Caco-2 (cell line): ENCODE data around the gene BMP4. TPM values are rescaled to one million over a fixed set of nuclear protein-coding genes. Genes with fewer than 3 reads are reported as not detected.

Experiments used
- BruUV-seq: library from RNA; stranded (reverse); fragments of 400-500 nt; replicated peaks from 2 replicates; lab custom pipeline; 2021; lab: Mats Ljungman, UMichigan
- CTCF ChIA-PET: fragments of 300-600 bp; sonication (Branson Sonifier 250); formaldehyde crosslinking; loops from one replicate; lab custom pipeline; 2022; ENCODE audit warnings: antibody characterized with exemption; lab: Charles Lee
- POLR2A ChIA-PET: fragments of 300-600 bp; sonication (Branson Sonifier 250); formaldehyde crosslinking; loops from one replicate; lab custom pipeline; 2022; ENCODE audit warnings: antibody characterized with exemption; lab: Charles Lee
- DNase-seq, 2 experiments: peaks; one replicate each; pipeline versions ENCODE4 v3.0.0 to v3.0.0-alpha.2; 2020 to 2022
- H3K27me3 ChIP-seq: replicated peaks from 2 replicates; pipeline ENCODE4 v1.6.0; 2011; ENCODE audit warnings: low read length; ENCODE audit not compliant: control insufficient read depth, insufficient read depth
- H3K36me3 ChIP-seq: 2 replicates; pipeline ENCODE4 v1.5.1; 2011; ENCODE audit warnings: low read length; ENCODE audit not compliant: control insufficient read depth, insufficient read depth
- H3K4me1 ChIP-seq: fragments of 250-450 bp; sonication (Bioruptor Pico); 2 replicates; pipeline ENCODE4 v1.5.1; 2020; ENCODE audit warnings: mild to moderate bottlenecking
- H3K4me3 ChIP-seq: 2 replicates; pipeline ENCODE4 v1.5.1; 2011; ENCODE audit warnings: low read depth, mild to moderate bottlenecking, control low read depth, low read length
- H3K9me3 ChIP-seq: fragments of 250-450 bp; sonication (Bioruptor Pico); 2 replicates; pipeline ENCODE4 v1.5.1; 2020; ENCODE audit warnings: mild to moderate bottlenecking, moderate library complexity
- H3K27ac Mint-ChIP-seq: one replicate; pipeline ENCODE4 v1.8.0; 2022; ENCODE audit warnings: mixed read lengths; ENCODE audit not compliant: unreplicated experiment
- H3K27me3 Mint-ChIP-seq: one replicate; pipeline ENCODE4 v1.8.0; 2022; ENCODE audit warnings: mixed read lengths; ENCODE audit not compliant: insufficient read depth, unreplicated experiment
- H3K36me3 Mint-ChIP-seq: one replicate; pipeline ENCODE4 v1.8.0; 2022; ENCODE audit warnings: mild to moderate bottlenecking, mixed read lengths; ENCODE audit not compliant: insufficient read depth, unreplicated experiment
- H3K4me1 Mint-ChIP-seq: one replicate; pipeline ENCODE4 v1.8.0; 2022; ENCODE audit warnings: low read depth, mixed read lengths; ENCODE audit not compliant: unreplicated experiment
- H3K4me3 Mint-ChIP-seq: one replicate; pipeline ENCODE4 v1.8.0; 2022; ENCODE audit warnings: mild to moderate bottlenecking, moderate library complexity, mixed read lengths; ENCODE audit not compliant: unreplicated experiment
- H3K9me3 Mint-ChIP-seq: one replicate; pipeline ENCODE4 v1.8.0; 2022; ENCODE audit warnings: mixed read lengths; ENCODE audit not compliant: unreplicated experiment
- intact Hi-C: fragments of 100-400 bp; cut with micrococcal nuclease; formaldehyde crosslinking; loops from one replicate; pipeline ENCODE4 v1.10.0; 2022; ENCODE audit not compliant: unreplicated experiment
- total RNA-seq: library from RNA; stranded (reverse); gene quantifications from 2 replicates; pipeline ENCODE4 v1.2.3, GENCODE V29; 2022
- TF ChIP-seq, protein P1 (sequence below), 2 experiments: fragments of 200-600 bp in 1 of 2; IDR thresholded peaks; 1 replicate in 1 of 2; 2 replicates in 1 of 2; pipeline versions ENCODE4 v1.5.1 to v1.8.0; 2011 to 2022; ENCODE audit warnings: antibody characterized with exemption in 1 of 2, control low read depth in 1 of 2, inconsistent platforms in 1 of 2, low read depth in 1 of 2, low read length in 1 of 2, mild to moderate bottlenecking in 1 of 2, moderate library complexity in 1 of 2; ENCODE audit not compliant: insufficient read depth in 1 of 2, severe bottlenecking in 1 of 2, unreplicated experiment in 1 of 2

BMP4 gene
- total RNA-seq, 1 experiment from 2014 or later, result 113 TPM

GRCh38 chr14:53979113-53979681 lies 22.6 kb upstream of the BMP4 start:
- Histone ChIP-seq H3K36me3 (no peaks in the 10 kb centered on the region), H3K27me3 (no peaks in the 10 kb centered on the region), H3K9me3 (no peaks in the 10 kb centered on the region), H3K4me1 (peaks cover 10% of the 10 kb centered on the region; the same call in 1 of the 2 replicates), H3K4me3 (no peak overlapping the region)
- TF ChIP-seq, protein P1, sequence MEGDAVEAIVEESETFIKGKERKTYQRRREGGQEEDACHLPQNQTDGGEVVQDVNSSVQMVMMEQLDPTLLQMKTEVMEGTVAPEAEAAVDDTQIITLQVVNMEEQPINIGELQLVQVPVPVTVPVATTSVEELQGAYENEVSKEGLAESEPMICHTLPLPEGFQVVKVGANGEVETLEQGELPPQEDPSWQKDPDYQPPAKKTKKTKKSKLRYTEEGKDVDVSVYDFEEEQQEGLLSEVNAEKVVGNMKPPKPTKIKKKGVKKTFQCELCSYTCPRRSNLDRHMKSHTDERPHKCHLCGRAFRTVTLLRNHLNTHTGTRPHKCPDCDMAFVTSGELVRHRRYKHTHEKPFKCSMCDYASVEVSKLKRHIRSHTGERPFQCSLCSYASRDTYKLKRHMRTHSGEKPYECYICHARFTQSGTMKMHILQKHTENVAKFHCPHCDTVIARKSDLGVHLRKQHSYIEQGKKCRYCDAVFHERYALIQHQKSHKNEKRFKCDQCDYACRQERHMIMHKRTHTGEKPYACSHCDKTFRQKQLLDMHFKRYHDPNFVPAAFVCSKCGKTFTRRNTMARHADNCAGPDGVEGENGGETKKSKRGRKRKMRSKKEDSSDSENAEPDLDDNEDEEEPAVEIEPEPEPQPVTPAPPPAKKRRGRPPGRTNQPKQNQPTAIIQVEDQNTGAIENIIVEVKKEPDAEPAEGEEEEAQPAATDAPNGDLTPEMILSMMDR (IDR thresholded peaks at IDR 0.05; ENCODE audit: insufficient read depth in 1 of 2, low read depth in 1 of 2, low read length in 1 of 2, severe bottlenecking in 1 of 2, unreplicated experiment in 1 of 2), result no peak
- Mint-ChIP-seq H3K9me3 (peaks cover 1% of the 10 kb centered on the region), H3K4me1 (peaks cover 9% of the 10 kb centered on the region), H3K27ac (no peak overlapping the region), H3K27me3 (no peaks in the 10 kb centered on the region), H3K36me3 (no peaks in the 10 kb centered on the region), H3K4me3 (no peak overlapping the region)
- POLR2A ChIA-PET, result interaction anchor here (0.6 to 0.8 kb wide), 2 partner anchors 22 to 26 kb away, joined by 3 read pairs; no protein-coding TSS in a partner anchor
- no TSS peak for BruUV-seq
- intact Hi-C loops, result no loop called here
- CTCF ChIA-PET, result interaction anchor here (1.2 kb wide), 1 partner anchor 22 kb away, joined by 3 read pairs; no protein-coding TSS in a partner anchor
- DNase-seq, result no peak

- Mint-ChIP-seq H3K27me3 (no peaks in the 10 kb centered on the region), H3K36me3 (no peaks in the 10 kb centered on the region), H3K4me3 (no peak overlapping the region), H3K4me1 (peaks cover 9% of the 10 kb centered on the region), H3K27ac (no peak overlapping the region), H3K9me3 (no peaks in the 10 kb centered on the region)
- no peaks in the 10 kb centered on the region for H3K9me3 ChIP-seq
- BruUV-seq, result no TSS peak
- intact Hi-C loops, result no loop called here
- H3K27me3 ChIP-seq, result no peaks in the 10 kb centered on the region
- no peak overlapping the region for H3K4me3 ChIP-seq
- ChIA-PET CTCF (interaction anchor here (1.2 kb wide), 1 partner anchor 21 kb away, joined by 3 read pairs; no protein-coding TSS in a partner anchor), POLR2A (no interaction called here)
- no peaks in the 10 kb centered on the region for H3K36me3 ChIP-seq
- DNase-seq, result no peak
- peaks cover 10% of the 10 kb centered on the region; the same call in 1 of the 2 replicates for H3K4me1 ChIP-seq
- TF ChIP-seq, protein P1 (IDR thresholded peaks at IDR 0.05; ENCODE audit: insufficient read depth in 1 of 2, low read depth in 1 of 2, low read length in 1 of 2, severe bottlenecking in 1 of 2, unreplicated experiment in 1 of 2), result no peak
These were observed 21.6 kb upstream of the BMP4 start for GRCh38 chr14:53978194-53978593.

DNA sequence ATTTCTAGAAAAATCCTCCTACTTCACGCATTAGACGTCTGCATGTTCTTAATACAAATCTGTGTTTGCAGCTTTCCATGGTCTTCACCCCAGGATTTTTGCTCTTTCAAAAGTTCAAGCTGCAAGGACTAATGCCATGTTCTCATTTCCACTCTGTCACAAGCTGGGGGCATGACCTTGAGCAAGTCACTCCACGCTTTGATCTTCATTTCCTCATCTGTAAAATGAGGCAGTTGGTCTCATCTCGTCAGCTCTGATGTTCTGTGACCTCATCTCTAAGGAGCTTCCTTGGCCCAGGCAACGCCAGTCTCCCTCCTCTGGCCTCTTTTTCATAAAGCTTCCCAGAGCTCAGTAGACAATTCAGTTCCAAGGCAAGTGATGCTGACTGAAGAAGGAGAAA lies 18.8 kb upstream of the BMP4 start:
- H3K4me1 Mint-ChIP-seq, result peaks cover 21% of the 10 kb centered on the region
- no peak overlapping the region for H3K4me3 Mint-ChIP-seq
- H3K9me3 Mint-ChIP-seq, result no peaks in the 10 kb centered on the region
- H3K4me1 ChIP-seq, result peaks cover 33% of the 10 kb centered on the region
- no peak overlapping the region for H3K4me3 ChIP-seq
- DNase-seq, result no peak
- H3K36me3 ChIP-seq, result no peaks in the 10 kb centered on the region
- no peak overlapping the region for H3K27ac Mint-ChIP-seq
- ChIA-PET CTCF (interaction anchor here (0.6 kb wide), 1 partner anchor 212 kb away, joined by 3 read pairs; no protein-coding TSS in a partner anchor), POLR2A (interaction anchor here (0.5 kb wide), 1 partner anchor 25 kb away, joined by 4 read pairs; no protein-coding TSS in a partner anchor)
- BruUV-seq, result no TSS peak
- no peaks in the 10 kb centered on the region for H3K36me3 Mint-ChIP-seq
- H3K9me3 ChIP-seq, result no peaks in the 10 kb centered on the region
- no peaks in the 10 kb centered on the region for H3K27me3 ChIP-seq
- no peaks in the 10 kb centered on the region for H3K27me3 Mint-ChIP-seq
- TF ChIP-seq, protein P1 (IDR thresholded peaks at IDR 0.05; ENCODE audit: insufficient read depth in 1 of 2, low read depth in 1 of 2, low read length in 1 of 2, severe bottlenecking in 1 of 2, unreplicated experiment in 1 of 2), result no peak
- intact Hi-C loops, result no loop called here
